Kidney (tissue), 14 donors: ENCODE data around the gene CRTC3. TPM values are rescaled to one million over a fixed set of nuclear protein-coding genes. Genes with fewer than 3 reads are reported as not detected.

Source experiments
- DNase-seq, 5 donors: peaks; one replicate each; pipeline ENCODE4 v3.0.0-alpha.2; 2013 to 2020
- FAIRE-seq: peaks from 2 replicates; lab custom pipeline; 2012; peaks lifted over from hg19 to GRCh38; lab: Jason Lieb, UNC
- H3K27ac ChIP-seq, 2 donors: one replicate each; pipeline ENCODE4 v1.7.0; 2013; ENCODE audit warnings: low read depth in 2 of 2, low read length in 2 of 2, inconsistent platforms in 1 of 2
- H3K27me3 ChIP-seq: one replicate; pipeline ENCODE4 v1.7.1; 2013; ENCODE audit warnings: low read length, inconsistent platforms; ENCODE audit not compliant: control insufficient read depth, insufficient read depth
- H3K36me3 ChIP-seq, 3 donors: one replicate each; pipeline versions ENCODE4 v1.7.0 to v1.7.1; 2013; ENCODE audit warnings: low read length in 3 of 3, control low read depth in 1 of 3, inconsistent platforms in 1 of 3; ENCODE audit not compliant: insufficient read depth in 3 of 3, control insufficient read depth in 2 of 3
- H3K4me1 ChIP-seq, 3 donors: one replicate each; pipeline versions ENCODE4 v1.7.0 to v1.7.1; 2013; ENCODE audit warnings: low read length in 3 of 3, inconsistent platforms in 1 of 3, low read depth in 1 of 3; ENCODE audit not compliant: control insufficient read depth in 2 of 3, insufficient read depth in 2 of 3
- H3K4me3 ChIP-seq, 3 donors: one replicate each; pipeline versions ENCODE4 v1.7.0 to v1.8.1; 2013; ENCODE audit warnings: low read length in 3 of 3, control low read depth in 1 of 3, inconsistent platforms in 1 of 3
- H3K9ac ChIP-seq, 3 donors: one replicate each; pipeline versions ENCODE4 v1.7.0 to v1.7.1; 2013; ENCODE audit warnings: low read length in 3 of 3, control low read depth in 1 of 3, inconsistent platforms in 1 of 3
- H3K9me3 ChIP-seq, 3 donors: one replicate each; pipeline versions ENCODE4 v1.7.0 to v1.7.1; 2013; ENCODE audit warnings: low read length in 3 of 3, control low read depth in 1 of 3, inconsistent platforms in 1 of 3; ENCODE audit not compliant: control insufficient read depth in 2 of 3, insufficient read depth in 1 of 3
- intact Hi-C: fragments of 100-400 bp; cut with DNase I; formaldehyde crosslinking; loops from one replicate; pipeline ENCODE4 v1.11.1; 2022
- polyA plus RNA-seq: library from polyadenylated mRNA; stranded (reverse); fragments of 350-450 nt; fragmentation: Illumina TruSeq; extraction: RNeasy Lipid Tissue Mini Kit (QIAGEN cat#74804); gene quantifications from one replicate; pipeline ENCODE4 v1.2.3, GENCODE V29; 2014; ENCODE audit warnings: low read depth, low replicate concordance; ENCODE audit not compliant: insufficient read depth
- total RNA-seq: library from RNA; stranded (reverse); fragmentation: NEBNext Ultra II Directional; extraction: Animal tissue kit (Norgen Biotek cat#: 25700); gene quantifications from one replicate; pipeline ENCODE4 v1.2.1, GENCODE V29; 2021
- TF ChIP-seq, protein P1 (sequence below): IDR thresholded peaks from 3 replicates; pipeline ENCODE4 v1.5.1; 2012; ENCODE audit warnings: mild to moderate bottlenecking, moderate library complexity, borderline replicate concordance; ENCODE audit not compliant: insufficient read depth; ENCODE audit errors: extremely low read depth
- donor health status: control.
- donor health status: control.
- donor health status: control.
- donor health status: control.
- donor health status: control.
- donor health status: DM: yes; HTN: yes; CAD: no.
- donor health status: Normal renal cell carcinoma (clear cell type).

Gene CRTC3
- total and polyA plus RNA-seq, 2 donors from 2014 or later = 9.2 to 49.0 TPM

DNA sequence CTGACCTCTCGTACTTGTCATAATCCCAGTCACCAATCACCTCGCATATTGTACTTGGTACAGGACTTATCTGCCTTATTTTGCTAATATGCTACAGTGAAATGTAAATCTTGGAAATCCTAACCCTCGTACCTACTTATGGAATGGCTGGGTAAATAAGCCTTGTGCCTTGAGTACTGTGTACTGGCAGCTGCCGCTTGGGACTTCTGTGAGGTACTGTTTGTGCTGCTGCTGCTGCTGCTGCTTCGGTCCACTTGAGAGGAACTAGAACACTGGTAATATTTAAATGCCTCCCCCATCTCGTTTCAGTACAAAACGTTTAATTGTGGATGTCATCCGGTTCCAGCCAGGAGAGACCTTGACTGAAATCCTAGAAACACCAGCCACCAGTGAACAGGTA, 42.5 kb upstream of the CRTC3 start:
- intact Hi-C loops = loop anchor here (10.0 kb wide), 1 partner anchor 162 kb away; no protein-coding TSS in a partner anchor
- H3K4me1 ChIP-seq = no peaks in the 10 kb centered on the region
- H3K36me3 ChIP-seq = peaks cover 20 to 66% (median 49%) of the 10 kb centered on the region in 3 donors
- DNase-seq = no peak
- H3K9ac ChIP-seq = no peak overlapping the region
- no peaks in the 10 kb centered on the region for H3K27me3 ChIP-seq
- H3K9me3 ChIP-seq = no peaks in the 10 kb centered on the region
- no peak for FAIRE-seq
- no peak overlapping the region for H3K27ac ChIP-seq
- no peak overlapping the region for H3K4me3 ChIP-seq
- TF ChIP-seq, protein P1, sequence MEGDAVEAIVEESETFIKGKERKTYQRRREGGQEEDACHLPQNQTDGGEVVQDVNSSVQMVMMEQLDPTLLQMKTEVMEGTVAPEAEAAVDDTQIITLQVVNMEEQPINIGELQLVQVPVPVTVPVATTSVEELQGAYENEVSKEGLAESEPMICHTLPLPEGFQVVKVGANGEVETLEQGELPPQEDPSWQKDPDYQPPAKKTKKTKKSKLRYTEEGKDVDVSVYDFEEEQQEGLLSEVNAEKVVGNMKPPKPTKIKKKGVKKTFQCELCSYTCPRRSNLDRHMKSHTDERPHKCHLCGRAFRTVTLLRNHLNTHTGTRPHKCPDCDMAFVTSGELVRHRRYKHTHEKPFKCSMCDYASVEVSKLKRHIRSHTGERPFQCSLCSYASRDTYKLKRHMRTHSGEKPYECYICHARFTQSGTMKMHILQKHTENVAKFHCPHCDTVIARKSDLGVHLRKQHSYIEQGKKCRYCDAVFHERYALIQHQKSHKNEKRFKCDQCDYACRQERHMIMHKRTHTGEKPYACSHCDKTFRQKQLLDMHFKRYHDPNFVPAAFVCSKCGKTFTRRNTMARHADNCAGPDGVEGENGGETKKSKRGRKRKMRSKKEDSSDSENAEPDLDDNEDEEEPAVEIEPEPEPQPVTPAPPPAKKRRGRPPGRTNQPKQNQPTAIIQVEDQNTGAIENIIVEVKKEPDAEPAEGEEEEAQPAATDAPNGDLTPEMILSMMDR = no peak

DNA sequence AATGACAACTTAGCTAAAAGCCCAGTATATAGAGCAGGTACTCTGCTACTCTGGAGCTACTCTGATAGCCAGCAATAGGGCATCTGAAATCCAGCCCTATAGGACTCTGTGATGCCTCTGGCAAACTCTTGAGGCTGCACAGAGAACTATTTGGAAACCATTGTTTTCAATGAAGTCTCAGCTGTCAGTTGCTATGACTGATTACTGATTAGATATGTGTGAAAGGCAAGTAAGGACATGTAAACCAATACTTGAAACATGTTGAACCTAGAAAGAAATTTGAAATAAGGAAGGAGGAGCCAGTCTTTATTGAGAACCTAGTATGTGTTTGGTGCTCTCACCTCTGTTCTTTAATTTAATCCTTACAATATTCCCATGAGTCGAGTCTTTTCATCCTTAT, 40.2 kb upstream of the CRTC3 start:
- Histone ChIP-seq H3K27me3 (no peaks in the 10 kb centered on the region), H3K9me3 (no peaks in the 10 kb centered on the region), H3K4me1 (no peaks in the 10 kb centered on the region), H3K4me3 (no peak overlapping the region), H3K36me3 (peaks cover 11 to 66% (median 53%) of the 10 kb centered on the region in 3 donors), H3K9ac (no peak overlapping the region), H3K27ac (no peak overlapping the region)
- FAIRE-seq (no peak), DNase-seq (no peak)
- TF ChIP-seq, protein P1 = no peak
- intact Hi-C loops = loop anchor here (10.0 kb wide), 1 partner anchor 165 kb away; no protein-coding TSS in a partner anchor

DNA sequence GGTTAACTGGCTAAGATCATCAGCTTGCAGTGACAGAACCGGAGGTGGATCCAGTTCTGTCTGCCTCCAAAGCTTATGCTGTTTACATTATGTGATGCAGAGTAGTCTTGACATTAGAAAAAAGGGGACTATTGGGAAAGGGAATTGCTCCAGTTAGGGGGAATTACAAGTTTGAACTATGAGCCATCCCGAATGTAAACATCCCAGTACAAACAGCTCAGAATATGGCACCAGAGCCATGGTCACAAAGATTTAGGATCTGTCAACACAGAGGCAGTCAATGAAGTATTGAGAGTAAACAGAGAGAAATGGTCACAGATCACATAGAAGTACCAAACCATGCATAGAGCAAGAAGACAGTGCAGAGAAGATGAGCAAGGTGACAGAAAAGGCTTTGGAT, 39.8 kb upstream of the CRTC3 start:
- FAIRE-seq = no peak
- Histone ChIP-seq H3K27ac (no peak overlapping the region), H3K4me1 (no peaks in the 10 kb centered on the region), H3K4me3 (no peak overlapping the region), H3K9ac (no peak overlapping the region), H3K9me3 (no peaks in the 10 kb centered on the region), H3K36me3 (peaks cover 11 to 67% (median 57%) of the 10 kb centered on the region in 3 donors), H3K27me3 (no peaks in the 10 kb centered on the region)
- TF ChIP-seq, protein P1 = no peak
- DNase-seq = no peak
- intact Hi-C loops = loop anchor here (10.0 kb wide), 1 partner anchor 165 kb away; no protein-coding TSS in a partner anchor

DNA sequence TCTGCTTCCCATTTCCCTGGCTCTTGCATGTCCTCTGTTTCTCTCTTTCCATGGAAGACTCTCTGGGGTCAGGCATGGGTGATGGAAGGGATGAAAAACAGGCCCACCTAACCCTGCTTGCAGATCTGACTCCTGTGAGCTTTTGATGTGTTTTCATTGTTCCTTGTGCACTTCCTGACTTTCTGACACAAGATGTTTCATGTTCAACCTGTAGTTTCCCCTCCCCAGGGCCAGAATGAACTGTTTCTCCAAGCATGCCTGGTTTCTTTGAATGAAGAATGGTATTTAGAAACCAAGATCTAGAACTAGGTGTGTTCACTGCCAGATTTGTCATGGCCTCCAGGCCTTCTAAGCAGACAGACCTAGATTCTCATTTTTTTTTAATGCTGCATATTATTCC, 36.1 kb upstream of the CRTC3 start:
- intact Hi-C loops = no loop called here
- no peaks in the 10 kb centered on the region for H3K4me1 ChIP-seq
- FAIRE-seq (no peak), DNase-seq (no peak)
- H3K4me3 ChIP-seq = no peak overlapping the region
- H3K36me3 ChIP-seq = peaks cover 4 to 61% (median 42%) of the 10 kb centered on the region in 3 donors
- no peaks in the 10 kb centered on the region for H3K27me3 ChIP-seq
- H3K9me3 ChIP-seq = no peaks in the 10 kb centered on the region
- no peak overlapping the region for H3K27ac ChIP-seq
- no peak overlapping the region for H3K9ac ChIP-seq
- TF ChIP-seq, protein P1 = no peak
